ENCODE data around the gene MICAL3.

- no peak for TF ChIP-seq CTCF (IDR thresholded peaks at IDR 0.05)
- no peak for TF ChIP-seq ZFX (IDR thresholded peaks at IDR 0.05; ENCODE audit: borderline replicate concordance)
Measured at GRCh38 chr22:17792854-17793434, 231.4 kb downstream of the MICAL3 start.
